HS-5 (cell line): Measurements from ENCODE around the gene ARID3B.

Experiments
- DNase-seq: peaks from one replicate; pipeline ENCODE4 v3.0.0-alpha.2; 2012; ENCODE audit warnings: low read depth

ARID3B gene

GRCh38 chr15:74603789-74604705, 63.0 kb downstream of the ARID3B start:
- no peak for DNase-seq

DNA sequence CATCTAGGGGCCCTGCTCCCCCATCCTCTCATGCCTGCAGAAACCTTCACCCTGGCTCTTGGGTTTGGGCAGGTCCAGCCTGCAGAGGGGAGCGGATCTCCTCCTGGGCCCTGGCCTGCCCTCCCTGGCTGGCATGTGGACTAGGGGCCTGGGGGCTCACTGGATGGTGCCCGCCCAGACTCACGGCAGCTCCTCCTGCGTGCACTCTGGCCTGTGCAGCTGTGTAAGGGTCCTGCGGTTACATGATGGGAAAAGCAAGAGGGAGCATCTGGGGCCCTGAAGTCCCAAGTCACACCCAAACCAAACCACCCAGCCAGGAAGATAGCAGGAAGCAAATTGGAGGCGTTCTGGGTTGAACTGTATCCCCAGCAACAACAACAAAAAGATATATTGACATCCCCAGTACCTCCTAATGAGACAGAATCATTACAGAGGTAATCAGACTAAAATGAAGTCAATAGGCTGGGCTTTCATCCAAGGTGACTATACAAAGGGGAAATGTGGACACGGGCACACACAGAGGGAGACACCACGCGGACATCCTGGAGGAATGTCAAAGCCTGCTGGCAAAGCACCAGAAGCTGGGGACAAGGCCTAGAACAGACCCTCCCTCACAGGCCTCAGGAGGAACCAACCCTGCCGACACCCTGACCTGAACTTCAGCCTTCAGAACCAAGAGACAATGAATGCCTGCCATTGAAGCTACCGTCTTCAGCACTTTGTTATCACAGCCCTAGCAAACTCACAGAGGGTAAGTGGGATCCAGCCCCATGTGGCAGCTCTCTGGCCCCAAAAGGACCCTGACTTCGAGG, 64.2 kb downstream of the ARID3B start:
- DNase-seq: no peak

DNA sequence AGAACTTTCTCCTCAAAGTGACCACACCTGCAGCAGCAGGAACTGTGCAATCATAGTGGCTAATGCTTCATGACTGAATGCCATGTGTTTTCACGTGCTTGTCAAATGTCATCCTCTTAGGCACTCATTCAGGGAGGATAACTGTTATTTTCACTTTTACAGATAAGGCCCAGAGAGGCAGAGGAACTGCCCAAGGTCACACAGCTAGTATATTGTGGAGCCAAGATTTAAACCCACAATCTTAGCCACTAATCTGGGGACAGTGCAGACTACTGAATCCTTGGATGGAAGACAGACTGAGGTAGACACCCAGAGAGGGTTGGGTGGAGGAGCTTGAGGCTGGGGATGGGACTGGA, 64.8 kb downstream of the ARID3B start:
- no peak for DNase-seq

- DNase-seq: no peak
Observed at GRCh38 chr15:74608786-74609185, 67.8 kb downstream of the ARID3B start.

- no peak for DNase-seq
Observed at GRCh38 chr15:74609938-74610301, 68.9 kb downstream of the ARID3B start.

DNA sequence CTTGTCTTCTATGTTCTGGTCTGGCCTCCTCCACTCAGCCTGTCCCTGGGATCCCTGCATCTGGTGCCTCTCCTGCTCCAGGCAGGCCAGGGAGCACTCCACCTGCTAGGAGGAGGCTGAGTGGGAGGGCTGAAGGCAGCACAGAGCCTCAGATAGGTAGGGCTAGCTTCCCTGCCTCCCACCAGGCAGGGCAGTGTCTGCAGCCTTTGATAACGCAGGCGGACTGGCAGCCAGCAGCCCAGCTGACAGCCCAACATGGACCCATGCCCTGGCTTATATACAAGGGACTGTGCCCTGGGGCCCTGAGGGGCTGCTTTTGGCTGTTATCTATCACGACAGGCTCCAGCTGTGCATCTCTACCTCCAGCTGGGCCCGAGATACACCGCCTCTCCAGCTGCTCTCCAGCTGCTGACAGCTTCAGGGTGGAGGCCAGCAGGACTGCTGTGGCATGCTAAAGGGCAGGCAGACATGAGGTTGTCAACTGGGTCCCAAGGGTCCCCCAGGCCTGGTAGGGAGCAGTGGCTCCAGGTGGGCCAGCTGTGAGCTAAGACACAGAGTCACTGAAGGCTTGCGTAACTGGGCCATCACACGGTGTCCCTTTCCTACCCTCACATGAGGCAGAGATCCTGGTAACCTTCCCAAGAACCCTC, 69.4 kb downstream of the ARID3B start:
- no peak for DNase-seq

- DNase-seq: no peak
Observed at GRCh38 chr15:74611341-74611740, 70.3 kb downstream of the ARID3B start.

DNA sequence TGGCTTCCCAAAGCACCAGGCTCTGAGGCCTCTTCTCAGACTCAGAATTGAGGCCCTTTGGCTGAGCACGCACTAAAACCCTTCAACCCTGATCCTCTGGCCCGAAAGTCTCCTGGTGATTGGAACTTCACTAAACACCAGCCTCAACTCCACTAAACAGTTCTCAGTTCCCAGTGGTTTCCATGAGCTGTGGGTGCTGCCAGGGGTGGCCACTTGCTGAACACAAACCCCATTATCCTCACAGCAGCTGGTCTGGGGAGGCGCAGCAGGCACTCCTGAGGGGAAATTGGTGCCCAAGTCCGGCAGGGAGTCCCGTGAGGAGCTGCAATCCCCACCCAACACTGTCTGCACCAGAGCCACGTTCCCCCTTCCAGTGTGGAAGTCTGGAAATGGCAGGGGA, 70.8 kb downstream of the ARID3B start:
- no peak for DNase-seq

GRCh38 chr15:74612677-74613076, 71.7 kb downstream of the ARID3B start:
- no peak for DNase-seq

- DNase-seq: no peak
Observed at GRCh38 chr15:74613089-74613952, 72.3 kb downstream of the ARID3B start.

DNA sequence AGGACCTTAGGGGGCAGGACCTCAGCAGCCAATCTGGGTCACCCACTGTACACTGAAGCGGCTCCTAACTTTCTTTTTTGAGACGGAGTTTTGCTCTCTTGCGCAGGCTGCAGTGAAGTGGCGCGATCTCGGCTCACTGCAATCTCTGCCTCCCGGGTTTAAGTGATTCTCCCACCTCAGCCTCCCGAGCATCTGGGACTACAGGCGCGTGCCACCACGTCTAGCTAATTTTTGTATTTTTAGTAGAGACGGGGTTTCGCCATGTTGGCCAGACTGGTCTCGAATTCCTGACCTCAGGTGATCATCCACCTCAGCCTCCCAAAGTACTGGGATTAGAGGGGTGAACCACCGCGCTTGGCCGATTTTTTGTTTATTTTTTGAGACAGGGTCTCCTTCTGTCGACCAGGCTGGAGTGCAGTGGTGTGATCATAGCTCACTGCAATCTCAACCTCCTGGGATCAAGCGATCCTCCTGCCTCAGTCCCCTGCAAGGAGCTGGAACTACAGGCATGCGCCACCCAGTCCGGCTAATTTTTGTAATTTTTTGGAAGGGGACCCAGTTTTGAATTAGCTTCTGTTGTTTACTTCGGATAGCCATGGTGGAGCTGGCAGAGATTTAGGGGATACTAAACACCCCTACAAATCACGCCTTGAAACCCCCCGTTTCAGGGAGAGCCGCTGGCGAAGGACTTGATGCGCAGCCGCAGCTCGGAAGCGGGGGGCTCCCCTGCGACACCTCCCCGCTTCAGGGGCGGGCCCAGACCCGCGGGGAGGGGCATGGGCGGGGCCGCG, 73.1 kb downstream of the ARID3B start:
- no peak for DNase-seq

DNA sequence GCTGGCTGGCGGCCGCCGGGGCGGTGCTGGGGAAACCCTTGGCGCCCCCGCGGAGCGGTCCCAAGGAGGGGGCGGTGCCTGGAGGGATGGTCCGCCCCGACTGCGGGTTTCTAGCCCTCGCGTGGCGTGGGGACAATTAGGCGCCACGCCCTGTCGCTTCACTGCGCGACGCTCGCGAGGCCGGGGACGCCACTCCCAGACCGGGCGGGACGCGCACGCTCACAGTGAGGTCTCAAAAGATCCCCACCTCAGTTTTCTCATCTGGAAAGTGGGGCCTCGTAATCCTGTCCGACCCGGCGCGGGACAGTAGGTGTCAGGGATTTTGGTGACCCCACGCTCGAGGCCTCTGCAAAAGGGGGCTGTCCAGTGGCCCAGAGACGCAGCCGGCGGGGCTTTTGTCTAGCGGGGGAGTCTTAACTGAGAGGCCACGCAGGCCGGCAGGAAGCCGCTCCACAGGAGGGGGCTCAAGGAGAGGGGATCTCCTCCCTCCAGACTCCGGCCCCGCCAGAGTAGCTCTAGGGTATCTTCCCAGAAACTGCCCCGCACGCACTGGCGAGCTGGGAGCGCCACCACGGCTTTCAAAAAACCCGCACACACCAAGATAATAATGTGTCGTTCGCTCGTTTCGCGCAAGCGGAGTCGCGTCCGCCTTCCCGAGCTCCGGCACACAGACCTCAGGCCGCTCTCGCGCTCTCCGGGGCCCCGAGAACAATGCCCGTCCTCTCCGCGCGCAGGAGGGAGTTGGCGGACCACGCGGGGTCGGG, 73.9 kb downstream of the ARID3B start:
- DNase-seq: no peak

DNA sequence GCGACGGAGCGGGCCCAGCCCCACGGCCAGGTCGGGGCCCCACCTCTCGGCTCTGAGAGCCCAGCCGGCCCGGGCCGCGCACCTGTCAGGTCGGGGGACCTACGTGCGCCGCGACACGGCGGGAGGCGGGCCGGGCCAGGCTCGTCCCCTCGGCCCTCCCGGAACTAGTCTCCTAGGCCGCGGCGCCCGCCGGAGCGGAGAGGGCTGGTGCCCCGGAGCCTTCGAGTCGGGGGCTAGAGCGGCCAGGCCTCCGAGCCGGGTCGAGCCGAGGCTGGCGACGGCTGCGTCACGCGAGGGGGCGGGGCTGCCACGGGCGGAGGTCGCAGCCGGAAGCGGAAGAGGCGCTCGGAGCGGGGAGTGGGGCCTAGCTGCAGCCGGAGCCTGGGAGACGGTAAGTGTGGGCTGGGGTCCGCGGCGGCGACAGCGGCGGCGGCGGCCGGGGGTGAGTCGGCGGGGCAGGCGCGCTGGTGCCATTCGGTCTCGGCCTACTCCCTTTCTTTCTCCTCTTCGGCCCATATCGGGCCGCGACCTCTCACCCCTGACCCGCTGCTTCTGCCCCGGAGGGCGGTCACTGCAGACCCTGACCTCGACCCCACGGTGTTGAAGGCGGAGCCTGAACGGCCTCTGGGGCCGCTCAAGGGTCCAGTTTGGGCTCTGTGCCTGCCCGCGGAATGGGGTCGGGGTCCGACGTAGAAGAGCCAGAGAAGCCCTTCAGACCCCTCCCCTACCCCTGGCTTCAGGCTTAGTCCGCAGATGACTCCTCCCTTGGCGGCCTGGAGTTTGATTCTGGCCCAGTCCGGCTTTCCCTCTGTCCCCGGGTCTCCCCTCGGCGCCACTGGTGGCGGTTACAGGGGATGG, 74.7 kb downstream of the ARID3B start, which contains the start of gene CLK3:
CLK3 (plus strand) TSS at position 329 of the 858 bp plus-strand sequence. CDS start 3,361 bp downstream, outside the sequence.
- DNase-seq: no peak

DNA sequence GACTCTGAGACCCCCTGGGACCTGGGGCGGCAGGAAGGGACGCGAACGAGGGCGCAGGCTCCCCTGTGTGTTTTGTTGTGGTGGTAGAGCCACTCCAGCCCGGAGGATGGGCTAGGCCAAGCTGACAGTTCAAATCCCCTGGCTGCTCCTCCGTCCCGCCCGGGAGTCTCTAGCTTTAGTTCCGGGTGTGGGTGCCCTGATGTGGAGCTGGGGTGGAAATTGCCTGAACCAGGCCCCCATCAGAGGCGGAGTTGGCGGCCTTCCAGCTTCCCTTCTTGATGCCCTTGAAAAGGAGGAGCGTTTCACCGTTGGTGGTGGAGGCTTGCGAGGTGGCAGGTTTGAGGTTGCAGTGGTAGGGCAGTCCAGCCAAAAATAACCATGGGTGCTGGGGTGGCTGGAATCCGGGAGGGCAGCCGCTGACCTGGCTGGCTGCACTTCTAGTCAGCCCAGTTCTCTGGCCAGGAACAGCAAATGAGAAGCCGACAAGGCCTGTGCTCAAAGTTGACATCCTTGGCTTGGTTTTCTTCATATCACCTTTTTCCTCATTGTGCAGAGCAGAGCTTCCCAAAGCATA, 75.4 kb downstream of the ARID3B start:
- no peak for DNase-seq

GRCh38 chr15:74616996-74617395, 76.0 kb downstream of the ARID3B start:
- DNase-seq: no peak

DNA sequence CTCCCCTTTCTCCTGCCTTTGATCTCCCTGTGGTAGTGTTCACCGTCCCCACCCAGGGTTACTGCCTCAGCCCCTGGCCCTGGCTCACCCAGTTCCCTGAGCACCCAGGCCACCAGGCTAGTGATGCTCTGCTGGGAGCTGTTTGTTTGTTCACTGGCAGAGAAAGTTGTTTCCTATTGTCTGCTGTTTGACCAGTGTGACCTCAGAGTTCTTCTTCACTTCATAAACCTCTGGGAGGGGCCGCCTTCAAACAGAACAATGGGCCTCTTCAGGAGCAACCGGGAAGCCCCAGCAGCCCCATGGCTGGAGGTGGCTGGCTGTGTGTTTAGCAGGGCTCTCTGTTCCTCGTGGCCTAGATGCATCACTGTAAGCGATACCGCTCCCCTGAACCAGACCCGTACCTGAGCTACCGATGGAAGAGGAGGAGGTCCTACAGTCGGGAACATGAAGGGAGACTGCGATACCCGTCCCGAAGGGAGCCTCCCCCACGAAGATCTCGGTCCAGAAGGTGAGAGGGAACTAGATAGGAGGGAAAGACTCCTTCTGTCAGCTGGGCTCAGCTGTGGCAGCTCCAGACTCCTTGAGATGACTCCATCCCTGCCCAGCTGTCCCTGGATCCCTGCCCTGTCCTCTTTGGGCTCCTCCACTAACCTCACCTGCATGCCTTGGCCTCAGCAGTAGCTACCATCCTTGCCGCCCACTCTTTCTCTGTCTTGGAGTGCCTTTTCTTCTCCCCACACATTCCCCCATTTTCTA, 78.0 kb downstream of the ARID3B start:
- DNase-seq: no peak

DNA sequence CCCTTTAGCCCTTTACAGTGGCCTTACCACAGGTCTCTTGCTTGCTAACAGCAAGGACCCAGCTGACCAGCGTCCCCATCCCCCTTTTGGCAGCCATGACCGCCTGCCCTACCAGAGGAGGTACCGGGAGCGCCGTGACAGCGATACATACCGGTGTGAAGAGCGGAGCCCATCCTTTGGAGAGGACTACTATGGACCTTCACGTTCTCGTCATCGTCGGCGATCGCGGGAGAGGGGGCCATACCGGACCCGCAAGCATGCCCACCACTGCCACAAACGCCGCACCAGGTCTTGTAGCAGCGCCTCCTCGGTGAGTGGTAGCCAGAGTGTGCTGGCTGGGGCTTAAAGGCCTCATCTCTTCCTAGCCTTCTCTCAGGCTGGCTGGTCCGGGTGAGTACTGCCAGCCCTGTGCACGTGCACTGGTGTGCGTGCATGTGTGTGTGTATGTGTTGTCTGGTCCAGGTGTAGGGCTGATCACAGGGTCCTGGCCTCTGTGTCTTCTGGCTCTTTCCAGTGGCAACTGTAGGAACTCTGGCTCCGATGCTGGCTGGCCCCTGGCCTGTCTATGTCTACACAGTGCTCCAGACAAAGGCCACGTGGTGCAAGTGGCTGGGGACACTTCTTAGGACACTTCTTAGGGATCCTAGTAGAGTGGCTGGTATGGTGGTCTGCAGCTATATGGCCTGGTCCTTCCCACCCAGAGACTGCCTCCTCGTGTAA, 79.1 kb downstream of the ARID3B start:
- no peak for DNase-seq
